GM23248 (cell line): ENCODE results near the gene PTPRD. TPM values are rescaled to one million over a fixed set of nuclear protein-coding genes. Genes with fewer than 3 reads are reported as not detected.

Experiments used
- DNase-seq: peaks from one replicate; pipeline ENCODE4 v3.0.0-alpha.2; 2015
- H2AFZ ChIP-seq: fragments of 200-600 bp; sonication (generic); 2 replicates; pipeline ENCODE4 v1.6.1; 2016; ENCODE audit warnings: antibody characterized with exemption
- H3F3A ChIP-seq: fragments of 200-600 bp; sonication (generic); 2 replicates; pipeline ENCODE4 v1.6.1; 2016; ENCODE audit warnings: mild to moderate bottlenecking, antibody characterized with exemption, mixed run types; ENCODE audit not compliant: insufficient read depth
- H3K27ac ChIP-seq: fragments of 200-600 bp; sonication (generic); 2 replicates; pipeline ENCODE4 v1.5.1; 2016; ENCODE audit warnings: mild to moderate bottlenecking
- H3K27me3 ChIP-seq: fragments of 200-600 bp; sonication (generic); replicated peaks from 2 replicates; pipeline ENCODE4 v1.6.1; 2016; ENCODE audit warnings: mild to moderate bottlenecking; ENCODE audit not compliant: insufficient read depth
- H3K36me3 ChIP-seq: fragments of 200-600 bp; sonication (generic); 2 replicates; pipeline ENCODE4 v1.6.1; 2016; ENCODE audit warnings: low read depth, mild to moderate bottlenecking
- H3K4me1 ChIP-seq: fragments of 200-600 bp; sonication (generic); 2 replicates; pipeline ENCODE4 v1.6.1; 2016; ENCODE audit warnings: mild to moderate bottlenecking; ENCODE audit not compliant: insufficient read depth
- H3K4me2 ChIP-seq: fragments of 200-600 bp; sonication (generic); one replicate; pipeline ENCODE4 v1.6.1; 2016; ENCODE audit warnings: mild to moderate bottlenecking; ENCODE audit not compliant: unreplicated experiment
- H3K4me3 ChIP-seq: fragments of 200-600 bp; sonication (generic); 2 replicates; pipeline ENCODE4 v1.5.1; 2016; ENCODE audit warnings: mild to moderate bottlenecking
- H3K79me2 ChIP-seq: fragments of 200-600 bp; sonication (generic); 2 replicates; pipeline ENCODE4 v1.6.1; 2016; ENCODE audit warnings: mild to moderate bottlenecking; ENCODE audit not compliant: insufficient read depth
- H3K9ac ChIP-seq: fragments of 200-600 bp; sonication (generic); 2 replicates; pipeline ENCODE4 v1.6.1; 2016; ENCODE audit warnings: mild to moderate bottlenecking
- H3K9me2 ChIP-seq: fragments of 200-600 bp; sonication (generic); 2 replicates; pipeline ENCODE4 v1.6.1; 2016; ENCODE audit warnings: mixed run types, mild to moderate bottlenecking, moderate library complexity; ENCODE audit not compliant: insufficient read depth
- H3K9me3 ChIP-seq: fragments of 200-600 bp; sonication (generic); one replicate; pipeline ENCODE4 v1.6.1; 2017; ENCODE audit warnings: low read depth
- H4K20me1 ChIP-seq: fragments of 200-600 bp; sonication (generic); 2 replicates; pipeline ENCODE4 v1.6.0; 2016; ENCODE audit not compliant: insufficient read depth
- EZH2 ChIP-seq: fragments of 200-600 bp; sonication (generic); IDR thresholded peaks from 2 replicates; pipeline ENCODE4 v1.6.1; 2018; ENCODE audit warnings: antibody characterized with exemption, mild to moderate bottlenecking; ENCODE audit not compliant: insufficient read depth, poor library complexity, severe bottlenecking
- EZH2phosphoT487 ChIP-seq: fragments of 200-600 bp; sonication (generic); IDR thresholded peaks from 2 replicates; pipeline ENCODE4 v1.6.1; 2018; ENCODE audit warnings: antibody characterized with exemption, moderate library complexity, mild to moderate bottlenecking, low read depth; ENCODE audit not compliant: insufficient read depth
- WGBS, 2 experiments: methylation state at CpG; one replicate each; pipeline ENCODE4 v1.1.6; 2015 to 2017; ENCODE audit warnings: low lambda C conversion rate in 2 of 2, low coverage in 1 of 2; ENCODE audit errors: missing lambda C conversion rate in 2 of 2; 5-methylcytosine and 5-hydroxymethylcytosine counted together
- in situ Hi-C: fragments of 300-500 bp; cut with MboI; formaldehyde crosslinking; loops from 2 replicates; pipeline ENCODE4 v1.15.0; 2020
- polyA plus RNA-seq: library from polyadenylated mRNA; unstranded; fragments of >200 nt; fragmentation: Nextera tagmentation; extraction: Ambion mirVana; gene quantifications from 2 replicates; pipeline ENCODE4 v1.2.1, GENCODE V29; 2016
- total RNA-seq: library from RNA; depleted of rRNA; stranded (reverse); fragments of >200 nt; shearing (Covaris generic); gene quantifications from 2 replicates; pipeline ENCODE4 v1.2.3, GENCODE V29; 2014

The PTPRD gene
- total and polyA plus RNA-seq, 2 experiments from 2014 or later = 0.05 TPM; not detected in 1

GRCh38 chr9:8888591-8888990, 1724.2 kb downstream of the PTPRD start:
- H3K27ac ChIP-seq = no peak overlapping the region
- H3K36me3 ChIP-seq = no peaks in the 10 kb centered on the region
- H3K4me1 ChIP-seq = no peaks in the 10 kb centered on the region
- H2AFZ ChIP-seq = no peak overlapping the region
- WGBS, 2 experiments = 18 to 27% methylated on average over 1 of the region's 1 CpG
- H4K20me1 ChIP-seq = no peaks in the 10 kb centered on the region
- no peak overlapping the region for H3K4me3 ChIP-seq
- H3K9me3 ChIP-seq = no peaks in the 10 kb centered on the region
- TF ChIP-seq EZH2phosphoT487 = no peak
- TF ChIP-seq EZH2 = no peak
- in situ Hi-C loops = no loop called here
- H3K9me2 ChIP-seq = no peaks in the 10 kb centered on the region
- no peak overlapping the region for H3K4me2 ChIP-seq
- no peaks in the 10 kb centered on the region for H3K79me2 ChIP-seq
- H3K9ac ChIP-seq = no peak overlapping the region
- no peak for DNase-seq
- H3F3A ChIP-seq = no peaks in the 10 kb centered on the region
- H3K27me3 ChIP-seq = no peaks in the 10 kb centered on the region

GRCh38 chr9:8887369-8887768, 1725.4 kb downstream of the PTPRD start:
- no peak overlapping the region for H2AFZ ChIP-seq
- in situ Hi-C loops = no loop called here
- whole genome bisulfite sequencing, 2 experiments = 0% methylated on average over 1 of the region's 1 CpG
- no peaks in the 10 kb centered on the region for H3K9me2 ChIP-seq
- no peaks in the 10 kb centered on the region for H3K36me3 ChIP-seq
- no peaks in the 10 kb centered on the region for H3F3A ChIP-seq
- H3K27ac ChIP-seq = no peak overlapping the region
- H3K4me3 ChIP-seq = no peak overlapping the region
- DNase-seq = no peak
- no peaks in the 10 kb centered on the region for H3K4me1 ChIP-seq
- H3K27me3 ChIP-seq = no peaks in the 10 kb centered on the region
- no peaks in the 10 kb centered on the region for H3K79me2 ChIP-seq
- H3K9me3 ChIP-seq = no peaks in the 10 kb centered on the region
- no peak overlapping the region for H3K9ac ChIP-seq
- TF ChIP-seq EZH2phosphoT487 (no peak), EZH2 (no peak)
- H3K4me2 ChIP-seq = no peak overlapping the region
- H4K20me1 ChIP-seq = no peaks in the 10 kb centered on the region

DNA sequence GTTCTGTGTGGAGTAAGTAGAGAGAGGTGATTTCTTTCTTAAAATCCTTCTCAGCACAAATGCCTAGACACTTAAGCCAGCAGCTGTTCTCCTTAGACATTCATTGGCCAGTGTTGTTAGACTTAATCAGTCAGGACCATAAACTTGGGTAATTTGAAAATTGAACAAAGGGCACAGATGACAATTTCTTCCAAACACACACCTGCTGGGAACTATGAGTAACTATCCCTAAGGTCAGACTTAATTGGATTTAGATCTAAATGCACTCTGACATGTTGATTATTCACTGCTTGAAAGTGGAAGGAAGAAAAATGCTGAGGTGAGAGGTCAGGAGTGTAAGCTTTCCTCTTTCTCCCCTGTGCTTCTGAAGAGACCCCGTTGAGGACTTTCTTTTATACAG, 1729.5 kb downstream of the PTPRD start:
- no peak overlapping the region for H3K4me2 ChIP-seq

DNA sequence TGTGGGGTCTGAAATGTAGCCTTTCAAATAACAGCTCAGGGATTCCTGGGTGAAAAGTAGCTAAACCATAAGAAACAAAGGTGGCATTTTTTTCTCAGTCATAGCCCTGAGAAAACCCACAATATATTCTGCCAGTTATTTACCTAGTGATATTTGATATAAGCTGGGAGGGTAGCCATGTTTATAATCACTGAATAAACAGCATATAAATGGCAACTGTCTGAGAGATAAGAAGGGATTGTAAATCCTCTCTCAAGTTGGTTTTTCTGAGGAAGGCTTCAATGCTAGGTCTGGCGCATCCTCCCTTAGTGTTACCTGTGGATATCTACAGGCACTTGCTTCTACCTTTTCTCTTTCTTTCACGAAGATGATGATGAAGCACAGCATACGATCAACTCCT, 1732.7 kb downstream of the PTPRD start:
- Histone ChIP-seq H3K79me2 (no peaks in the 10 kb centered on the region), H2AFZ (no peak overlapping the region), H3F3A (no peaks in the 10 kb centered on the region), H3K9ac (no peak overlapping the region), H3K4me1 (no peaks in the 10 kb centered on the region), H3K4me3 (no peak overlapping the region), H3K4me2 (no peak overlapping the region), H3K36me3 (no peaks in the 10 kb centered on the region), H4K20me1 (no peaks in the 10 kb centered on the region), H3K9me2 (no peaks in the 10 kb centered on the region), H3K27ac (no peak overlapping the region), H3K9me3 (no peaks in the 10 kb centered on the region), H3K27me3 (no peaks in the 10 kb centered on the region)
- in situ Hi-C loops = no loop called here
- WGBS, 2 experiments = 22 to 28% methylated on average over 3 of the region's 3 CpGs
- TF ChIP-seq EZH2 (no peak), EZH2phosphoT487 (no peak)
- no peak for DNase-seq

More for the DNA sequence above, 1729.5 kb downstream of the PTPRD start:
- in situ Hi-C loops = no loop called here
- H3K9me3 ChIP-seq = no peaks in the 10 kb centered on the region
- no peak overlapping the region for H3K4me3 ChIP-seq
- 0% methylated on average over 1 of the region's 1 CpG for WGBS, 2 experiments
- H2AFZ ChIP-seq = no peak overlapping the region
- no peaks in the 10 kb centered on the region for H3K4me1 ChIP-seq
- H4K20me1 ChIP-seq = no peaks in the 10 kb centered on the region
- H3K27ac ChIP-seq = no peak overlapping the region
- no peaks in the 10 kb centered on the region for H3F3A ChIP-seq
- H3K27me3 ChIP-seq = no peaks in the 10 kb centered on the region
- no peaks in the 10 kb centered on the region for H3K36me3 ChIP-seq
- H3K79me2 ChIP-seq = no peaks in the 10 kb centered on the region
- DNase-seq = no peak
- TF ChIP-seq EZH2 (no peak), EZH2phosphoT487 (no peak)
- H3K9ac ChIP-seq = no peak overlapping the region
- no peaks in the 10 kb centered on the region for H3K9me2 ChIP-seq

- no peaks in the 10 kb centered on the region for H3K4me1 ChIP-seq
- no peak for TF ChIP-seq EZH2
- TF ChIP-seq EZH2phosphoT487 = no peak
- DNase-seq = no peak
- no peak overlapping the region for H3K4me2 ChIP-seq
- in situ Hi-C loops = no loop called here
- no peak overlapping the region for H3K4me3 ChIP-seq
- H4K20me1 ChIP-seq = no peaks in the 10 kb centered on the region
- no peak overlapping the region for H3K27ac ChIP-seq
- no peak overlapping the region for H3K9ac ChIP-seq
- H3K27me3 ChIP-seq = no peaks in the 10 kb centered on the region
- no peaks in the 10 kb centered on the region for H3F3A ChIP-seq
- 4 to 8% methylated on average over 2 of the region's 2 CpGs for WGBS, 2 experiments
- no peaks in the 10 kb centered on the region for H3K9me3 ChIP-seq
- H3K9me2 ChIP-seq = no peaks in the 10 kb centered on the region
- no peaks in the 10 kb centered on the region for H3K36me3 ChIP-seq
- H3K79me2 ChIP-seq = no peaks in the 10 kb centered on the region
- no peak overlapping the region for H2AFZ ChIP-seq
These were observed 1733.5 kb downstream of the PTPRD start for GRCh38 chr9:8879284-8879683.
